C4-2B (cell line): ENCODE measurements around the gene TUNAR.
A peak's percentile ranks its signal among the peaks of the same experiment; 100 is the strongest.

Source experiments
- H3K27ac ChIP-seq: fragments of 450-650 bp; 2 replicates; pipeline ENCODE4 v1.5.1; 2017
- ZFX ChIP-seq: fragments of 450-650 bp; IDR thresholded peaks from 2 replicates; pipeline ENCODE4 v1.6.1; 2017
- TF ChIP-seq, protein P1 (sequence below): fragments of 450-650 bp; conservative IDR thresholded peaks from 2 replicates; pipeline ENCODE4 v1.5.1; 2017; ENCODE audit warnings: mild to moderate bottlenecking

The TUNAR gene

DNA sequence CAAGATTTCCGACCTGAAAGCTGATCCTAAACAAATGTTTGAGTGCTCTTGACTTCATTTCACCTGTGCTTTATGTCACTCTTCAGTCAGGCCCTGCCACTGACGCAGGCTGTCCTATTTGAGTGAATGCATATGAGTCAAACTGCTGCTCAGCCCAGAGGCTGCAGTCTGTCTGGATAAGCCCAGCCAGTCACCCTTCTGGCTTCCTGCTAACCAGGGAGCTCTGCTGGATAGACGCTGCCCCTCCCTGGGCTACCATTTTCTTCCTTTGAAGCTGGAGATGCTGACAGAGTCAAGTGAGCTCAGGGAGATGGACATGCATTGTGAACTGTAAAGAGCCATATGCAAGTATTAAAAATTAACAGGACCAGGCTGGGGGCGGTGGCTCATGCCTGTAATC, 5.1 kb upstream of the TUNAR start:
- TF ChIP-seq, protein P1, sequence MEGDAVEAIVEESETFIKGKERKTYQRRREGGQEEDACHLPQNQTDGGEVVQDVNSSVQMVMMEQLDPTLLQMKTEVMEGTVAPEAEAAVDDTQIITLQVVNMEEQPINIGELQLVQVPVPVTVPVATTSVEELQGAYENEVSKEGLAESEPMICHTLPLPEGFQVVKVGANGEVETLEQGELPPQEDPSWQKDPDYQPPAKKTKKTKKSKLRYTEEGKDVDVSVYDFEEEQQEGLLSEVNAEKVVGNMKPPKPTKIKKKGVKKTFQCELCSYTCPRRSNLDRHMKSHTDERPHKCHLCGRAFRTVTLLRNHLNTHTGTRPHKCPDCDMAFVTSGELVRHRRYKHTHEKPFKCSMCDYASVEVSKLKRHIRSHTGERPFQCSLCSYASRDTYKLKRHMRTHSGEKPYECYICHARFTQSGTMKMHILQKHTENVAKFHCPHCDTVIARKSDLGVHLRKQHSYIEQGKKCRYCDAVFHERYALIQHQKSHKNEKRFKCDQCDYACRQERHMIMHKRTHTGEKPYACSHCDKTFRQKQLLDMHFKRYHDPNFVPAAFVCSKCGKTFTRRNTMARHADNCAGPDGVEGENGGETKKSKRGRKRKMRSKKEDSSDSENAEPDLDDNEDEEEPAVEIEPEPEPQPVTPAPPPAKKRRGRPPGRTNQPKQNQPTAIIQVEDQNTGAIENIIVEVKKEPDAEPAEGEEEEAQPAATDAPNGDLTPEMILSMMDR = no peak
- TF ChIP-seq ZFX = no peak
- H3K27ac ChIP-seq = no peak overlapping the region

DNA sequence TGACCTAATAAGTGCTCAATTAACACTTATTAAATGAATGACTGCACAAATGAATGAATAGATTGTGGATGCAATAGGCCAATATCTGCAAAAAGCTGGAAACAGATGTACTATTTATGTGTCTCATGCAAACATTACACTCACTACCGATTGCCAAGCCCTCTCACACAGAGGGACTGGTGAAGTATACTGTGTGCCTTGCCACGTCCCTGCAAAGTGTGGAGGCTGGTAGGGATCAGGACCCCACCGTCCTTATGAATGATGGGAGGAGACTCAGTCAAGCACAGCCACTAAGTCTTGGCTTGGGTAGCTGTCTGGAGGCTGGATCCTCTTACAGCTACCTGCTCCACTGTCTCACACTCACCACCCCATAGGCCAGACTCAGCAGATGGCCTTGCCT, 3.9 kb upstream of the TUNAR start:
- H3K27ac ChIP-seq = no peak overlapping the region
- TF ChIP-seq ZFX = no peak
- TF ChIP-seq, protein P1 = no peak

DNA sequence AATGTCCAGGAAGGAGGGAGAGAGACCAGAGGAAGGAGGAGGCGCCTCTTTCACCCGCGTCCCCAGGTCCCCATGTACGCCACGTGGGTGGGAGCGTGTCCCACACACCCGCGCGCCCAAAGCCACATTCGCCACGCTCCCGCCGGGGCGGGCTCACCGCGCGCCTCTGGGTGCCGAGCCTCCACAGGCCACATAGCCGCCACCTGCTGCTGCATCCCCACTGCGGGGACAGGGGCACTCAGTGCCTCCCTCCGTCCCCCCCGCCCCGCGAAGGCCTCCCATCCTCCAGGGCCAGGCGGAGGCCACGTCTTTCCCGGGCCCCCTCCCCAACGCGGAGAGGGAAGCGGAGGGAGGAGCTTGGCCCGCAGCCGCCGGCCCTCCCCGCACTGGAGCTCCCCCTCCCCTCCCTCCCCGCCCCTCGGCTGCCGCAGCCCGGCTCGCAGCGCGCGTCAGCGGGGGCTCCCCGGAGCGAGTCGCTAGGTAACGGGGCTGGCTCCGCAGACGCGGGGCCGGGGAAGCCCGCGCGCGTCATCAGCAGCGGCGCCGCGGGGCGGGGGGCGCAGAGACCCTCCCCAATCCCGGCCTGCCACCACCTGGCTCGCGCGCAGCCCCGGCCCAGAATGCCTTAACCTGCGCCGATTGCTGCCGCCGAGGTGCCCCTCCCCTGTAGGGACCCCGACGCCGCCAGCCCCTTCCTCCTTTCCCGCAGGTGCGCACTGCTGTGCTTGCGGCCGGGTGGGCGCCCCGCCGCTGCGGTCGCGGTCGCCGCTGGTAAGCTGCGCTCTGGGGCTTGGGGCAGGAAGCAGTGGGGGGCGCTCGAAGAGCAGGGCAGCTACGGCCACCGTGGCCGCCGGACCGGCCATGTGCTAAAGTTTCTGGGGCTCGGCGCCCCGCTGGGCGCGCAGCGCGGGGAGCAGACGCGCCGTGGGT, 536 bp upstream of the TUNAR start:
- H3K27ac ChIP-seq = no peak overlapping the region
- TF ChIP-seq ZFX = no peak
- TF ChIP-seq, protein P1 = no peak

DNA sequence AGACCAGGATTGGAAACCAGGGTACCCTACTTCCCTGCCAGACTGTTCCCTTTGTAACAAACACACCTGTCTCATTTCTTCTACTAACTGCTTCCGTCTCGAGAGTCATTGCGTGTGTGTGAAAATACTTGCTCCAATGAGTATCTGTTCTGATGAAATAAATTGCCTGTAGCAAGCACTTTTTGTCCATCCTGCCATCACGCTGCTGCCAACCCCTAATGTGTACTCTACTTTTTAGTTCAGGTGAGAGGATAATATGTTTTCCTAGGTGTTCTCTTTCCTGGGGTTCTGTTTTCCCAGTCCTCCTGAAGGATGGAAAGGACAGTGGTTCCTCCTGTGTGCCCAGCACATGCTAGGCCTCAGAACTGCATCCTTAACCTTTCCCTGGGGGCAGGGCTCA, 1.0 kb downstream of the TUNAR start:
- TF ChIP-seq, protein P1 = no peak
- no peak for TF ChIP-seq ZFX
- H3K27ac ChIP-seq = no peak overlapping the region

DNA sequence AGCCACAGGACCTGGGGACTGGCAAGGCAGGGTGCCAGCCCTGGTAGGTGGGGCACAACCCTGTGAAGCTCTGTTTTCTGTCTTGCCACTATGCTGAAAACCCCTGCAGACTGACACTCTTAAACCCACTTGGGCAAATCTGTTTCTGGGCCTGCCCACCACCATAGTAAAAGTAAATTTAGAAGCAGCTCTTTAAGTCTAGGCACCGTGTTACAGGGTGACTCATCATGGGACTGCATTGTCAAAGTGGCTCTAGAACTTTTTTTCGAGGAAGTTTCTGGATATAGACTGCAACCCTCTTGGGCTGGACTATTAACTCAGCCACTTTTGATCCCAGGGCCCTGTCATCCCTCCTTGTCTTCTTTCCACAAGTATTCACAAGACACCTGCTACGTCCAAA, 7.7 kb downstream of the TUNAR start:
- no peak for TF ChIP-seq ZFX
- TF ChIP-seq, protein P1 = no peak
- no peak overlapping the region for H3K27ac ChIP-seq

DNA sequence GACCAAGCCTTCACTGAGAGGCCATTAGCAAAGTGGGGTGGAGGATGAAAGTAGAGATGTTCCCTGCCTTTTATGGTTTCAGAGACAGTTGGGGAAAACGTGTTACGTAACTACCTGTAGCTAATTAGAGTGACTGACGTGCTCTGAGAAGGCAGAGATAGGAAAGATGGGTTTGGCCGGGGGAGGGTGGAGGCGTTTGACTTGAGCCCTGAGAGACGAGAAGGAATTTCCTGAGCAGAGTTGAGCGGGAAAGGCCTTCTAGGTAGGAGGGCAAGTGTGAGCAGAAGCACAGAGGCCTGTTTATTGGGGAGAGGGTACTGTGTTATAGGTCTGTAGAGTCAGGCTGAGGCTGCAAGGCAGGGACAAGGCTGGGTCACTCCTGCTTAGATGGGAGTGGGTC, 8.6 kb downstream of the TUNAR start:
- peak overlapping the region; percentile 78 for H3K27ac ChIP-seq
- TF ChIP-seq ZFX = no peak
- TF ChIP-seq, protein P1 = no peak

DNA sequence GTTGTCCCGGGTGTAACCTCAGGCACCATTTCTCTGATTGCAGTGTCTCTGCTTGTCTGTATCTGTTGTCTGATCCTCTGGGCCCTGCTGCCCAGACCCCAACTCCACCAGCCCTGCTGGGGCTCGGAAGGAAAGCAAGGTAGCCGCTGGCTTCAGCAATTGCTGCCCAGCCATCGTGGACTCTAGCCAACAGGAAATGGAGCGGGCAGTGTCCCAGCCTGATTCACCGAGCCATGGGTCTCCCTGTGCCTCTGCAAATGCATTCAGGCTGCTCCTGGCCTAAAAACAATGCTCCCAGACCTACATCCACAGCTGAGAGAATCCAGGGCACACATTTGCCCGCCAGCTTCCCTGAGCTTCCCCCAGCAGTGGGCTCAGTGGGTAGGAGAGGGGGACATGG, 9.2 kb downstream of the TUNAR start:
- TF ChIP-seq, protein P1 = no peak
- no peak for TF ChIP-seq ZFX
- peak overlapping the region; percentile 78 for H3K27ac ChIP-seq
